ENCODE results near the gene PROCA1. TPM values are rescaled to one million over a fixed set of nuclear protein-coding genes. Genes with fewer than 3 reads are reported as not detected.

Gene PROCA1
- total and polyA plus RNA-seq, 2 of the 8 experiments (the other 6 are each of a cell fraction or from before 2014, with no cell fraction given): 21.2 to 26.3 TPM

GRCh38 chr17:28760601-28761562 is 49.2 kb upstream of the PROCA1 start:
- Histone ChIP-seq H2BK12ac (ENCODE audit: low read depth, low read length) (peak overlapping the region; percentile 89), H3K27ac (ENCODE audit: low read depth, low read length) (peak overlapping the region; percentile 44; the same call in 1 of the 2 replicates), H4K5ac (ENCODE audit: insufficient read length, low read depth, low read length) (no peak overlapping the region), H3K9me3 (ENCODE audit: insufficient read depth in 2 of 2, low read depth in 1 of 2, low read length in 1 of 2) (no peaks in the 10 kb centered on the region), H3K4me3 (ENCODE audit: extremely low read depth in 1 of 4, insufficient read depth in 2 of 4, low read depth in 3 of 4, low read length in 4 of 4) (peak overlapping the region in 2 of 4 experiments; percentile 1 to 26; a peak in 1 of 8 replicates), H3K23ac (ENCODE audit: insufficient read length) (no peak overlapping the region), H2AK5ac (ENCODE audit: low read depth, low read length) (0 out of 2 replicates have a peak overlapping the region, but pooled peaks have one; percentile 20), H2BK15ac (ENCODE audit: low read length) (no peak overlapping the region), H3K56ac (replicated peaks; ENCODE audit: insufficient read length, low read depth, low read length) (peak overlapping the region; percentile 73), H3K27me3 (replicated peaks in 1 of 4; ENCODE audit: control insufficient read depth in 3 of 4, extremely low read depth in 1 of 4, insufficient read depth in 3 of 4, low read length in 3 of 4) (no peaks in the 10 kb centered on the region), H4K91ac (replicated peaks; ENCODE audit: insufficient read length, low read length) (peak overlapping the region; percentile 78), H3K79me1 (ENCODE audit: low read depth, low read length) (no peaks in the 10 kb centered on the region; the same call in 1 of the 2 replicates), H2BK5ac (ENCODE audit: low read depth, low read length) (peak overlapping the region; percentile 96; the same call in 1 of the 2 replicates), H4K20me1 (replicated peaks in 1 of 2; ENCODE audit: control insufficient read depth in 1 of 2, insufficient read depth in 2 of 2, low read length in 2 of 2) (peaks cover 0 to 4% of the 10 kb centered on the region in 2 experiments), H3K4me1 (replicated peaks in 1 of 4; ENCODE audit: control insufficient read depth in 3 of 4, insufficient read depth in 4 of 4, low read length in 3 of 4) (peaks cover 9 to 25% (median 18%) of the 10 kb centered on the region in 4 experiments), H3K36me3 (ENCODE audit: control insufficient read depth in 2 of 4, insufficient read depth in 4 of 4, low read length in 3 of 4) (peaks cover 17 to 34% (median 24%) of the 10 kb centered on the region in 4 experiments), H3K4me2 (ENCODE audit: insufficient read depth in 1 of 2, low read depth in 2 of 2, low read length in 2 of 2) (peak overlapping the region; percentile 51 to 62), H3K9ac (replicated peaks in 1 of 4; ENCODE audit: extremely low read depth in 1 of 4, low read depth in 3 of 4, low read length in 3 of 4) (no peak overlapping the region), H3K79me2 (ENCODE audit: control insufficient read depth in 1 of 2, insufficient read depth in 2 of 2, low read length in 2 of 2) (peaks cover 0 to 10% of the 10 kb centered on the region in 2 experiments; a peak in 1 of 4 replicates), H3K14ac (ENCODE audit: insufficient read length) (no peak overlapping the region), H3K23me2 (ENCODE audit: low read depth, low read length) (no peaks in the 10 kb centered on the region), H2BK20ac (ENCODE audit: low read length) (peak overlapping the region; percentile 95), H4K8ac (ENCODE audit: extremely low read depth, insufficient read depth, low read length) (no peak overlapping the region), H2BK120ac (replicated peaks; ENCODE audit: low read depth, low read length) (peak overlapping the region; percentile 94), H2AFZ (ENCODE audit: low read length) (no peak overlapping the region), H3K4ac (replicated peaks; ENCODE audit: insufficient read length, low read depth, low read length) (peak overlapping the region; percentile 87), H3K18ac (ENCODE audit: extremely low read depth, low read length) (peak overlapping the region; percentile 94; the same call in 1 of the 2 replicates)
- FAIRE-seq (peak; percentile 83), DNase-seq (ENCODE audit: low read depth in 1 of 2, low spot score in 2 of 2) (peak in 1 of 2 experiments; percentile 83)
- ChIA-PET CTCF (ENCODE audit: partially characterized antibody) (interaction anchor here (0.6 to 7.3 kb wide), 20 partner anchors 10 to 192 kb away, joined by 3 to 134 read pairs (median 8); partner anchors contain the start of genes DHRS13, FLOT2, NEK8 and TLCD1), POLR2A (ENCODE audit: partially characterized antibody) (interaction anchor here (0.6 to 11.4 kb wide), 25 partner anchors 12 to 189 kb away, joined by 3 to 240 read pairs (median 4); partner anchors contain the start of genes FAM222B, FLOT2, NEK8 and RPL23A)
- 14% methylated on average over 9 of the region's 9 CpGs; no CpG with 5 or more reads in 1 of the 2 experiments for WGBS, 2 experiments (ENCODE audit: extremely low coverage in 1 of 2, insufficient coverage in 1 of 2, insufficient read length in 1 of 2, insufficient replicate concordance in 2 of 2, low coverage in 1 of 2, low lambda C conversion rate in 2 of 2, missing lambda C conversion rate in 1 of 2)
- no peak for TF ChIP-seq GTF2F1 (IDR thresholded peaks at IDR 0.05; ENCODE audit: borderline replicate concordance, low read depth, low read length)
- TF ChIP-seq SP2 (IDR thresholded peaks at IDR 0.05; ENCODE audit: low read length): no peak
- no peak for TF ChIP-seq POLR2A (IDR thresholded peaks at IDR 0.05; ENCODE audit: control extremely low read depth in 1 of 2, low read depth in 2 of 2, low read length in 2 of 2)
- no peak for TF ChIP-seq PHF8 (conservative IDR thresholded peaks at IDR 0.05; ENCODE audit: low read depth, low read length)
- TF ChIP-seq NANOG (IDR thresholded peaks at IDR 0.05; ENCODE audit: insufficient read depth, low read depth, low read length, poor library complexity, severe bottlenecking): peak; percentile 88
